Caki2 (cell line): Measurements from ENCODE around the gene FLCN. TPM values are rescaled to one million over a fixed set of nuclear protein-coding genes. Genes with fewer than 3 reads are reported as not detected.
"Not testable (repeated sequence)": the region's sequence is repeated elsewhere in the genome, so short reads cannot be mapped to it uniquely, and the experiment has no call there.

Source experiments
- DNase-seq: peaks from one replicate; pipeline ENCODE4 v3.0.0-alpha.2; 2015; ENCODE audit warnings: low read depth
- in situ Hi-C: cut with HindIII; loops from 2 replicates; pipeline ENCODE4 v1.10.0; 2016; ENCODE audit warnings: low sequenced_read_pairs, low pct_unique_long_range_greater_than_20kb, mixed read lengths
- total RNA-seq: library from RNA; depleted of rRNA; stranded (reverse); fragments of >200 nt; shearing (Covaris generic); gene quantifications from 2 replicates; pipeline ENCODE4 v1.2.3, GENCODE V29; 2014; ENCODE audit warnings: low replicate concordance; rRNA removed

The FLCN gene, protein sequence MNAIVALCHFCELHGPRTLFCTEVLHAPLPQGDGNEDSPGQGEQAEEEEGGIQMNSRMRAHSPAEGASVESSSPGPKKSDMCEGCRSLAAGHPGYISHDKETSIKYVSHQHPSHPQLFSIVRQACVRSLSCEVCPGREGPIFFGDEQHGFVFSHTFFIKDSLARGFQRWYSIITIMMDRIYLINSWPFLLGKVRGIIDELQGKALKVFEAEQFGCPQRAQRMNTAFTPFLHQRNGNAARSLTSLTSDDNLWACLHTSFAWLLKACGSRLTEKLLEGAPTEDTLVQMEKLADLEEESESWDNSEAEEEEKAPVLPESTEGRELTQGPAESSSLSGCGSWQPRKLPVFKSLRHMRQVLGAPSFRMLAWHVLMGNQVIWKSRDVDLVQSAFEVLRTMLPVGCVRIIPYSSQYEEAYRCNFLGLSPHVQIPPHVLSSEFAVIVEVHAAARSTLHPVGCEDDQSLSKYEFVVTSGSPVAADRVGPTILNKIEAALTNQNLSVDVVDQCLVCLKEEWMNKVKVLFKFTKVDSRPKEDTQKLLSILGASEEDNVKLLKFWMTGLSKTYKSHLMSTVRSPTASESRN
- 27.7 and 62.3 TPM in 2 replicates for total RNA-seq

- DNase-seq, result peak; percentile 83
- in situ Hi-C loops, result no loop called here
Measured at GRCh38 chr17:17237026-17237799, at the start of gene FLCN. FLCN (minus strand) TSS chr17:17237168; CDS start chr17:17228137, 9,031 bp downstream.

DNA sequence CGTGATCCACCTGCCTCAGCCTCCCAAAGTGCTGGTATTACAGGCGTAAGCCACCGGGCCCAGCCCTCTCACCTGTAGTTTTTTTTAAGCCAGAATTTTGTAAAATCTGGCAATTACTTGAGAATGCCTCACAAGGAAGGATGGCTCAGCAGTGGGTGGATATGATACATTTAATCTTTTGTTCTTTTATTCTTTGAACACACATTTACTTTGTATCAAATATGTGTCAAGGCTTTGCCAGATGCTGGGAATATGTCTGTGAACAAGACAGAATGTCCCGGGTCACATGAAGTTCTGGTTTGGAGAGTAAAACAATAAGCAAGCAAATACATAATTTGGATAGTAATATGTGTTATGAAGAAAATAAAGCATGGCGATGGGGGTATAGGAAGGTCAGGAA is 49.0 kb upstream of the FLCN start:
- DNase-seq, result no peak
- in situ Hi-C loops, result no loop called here

DNA sequence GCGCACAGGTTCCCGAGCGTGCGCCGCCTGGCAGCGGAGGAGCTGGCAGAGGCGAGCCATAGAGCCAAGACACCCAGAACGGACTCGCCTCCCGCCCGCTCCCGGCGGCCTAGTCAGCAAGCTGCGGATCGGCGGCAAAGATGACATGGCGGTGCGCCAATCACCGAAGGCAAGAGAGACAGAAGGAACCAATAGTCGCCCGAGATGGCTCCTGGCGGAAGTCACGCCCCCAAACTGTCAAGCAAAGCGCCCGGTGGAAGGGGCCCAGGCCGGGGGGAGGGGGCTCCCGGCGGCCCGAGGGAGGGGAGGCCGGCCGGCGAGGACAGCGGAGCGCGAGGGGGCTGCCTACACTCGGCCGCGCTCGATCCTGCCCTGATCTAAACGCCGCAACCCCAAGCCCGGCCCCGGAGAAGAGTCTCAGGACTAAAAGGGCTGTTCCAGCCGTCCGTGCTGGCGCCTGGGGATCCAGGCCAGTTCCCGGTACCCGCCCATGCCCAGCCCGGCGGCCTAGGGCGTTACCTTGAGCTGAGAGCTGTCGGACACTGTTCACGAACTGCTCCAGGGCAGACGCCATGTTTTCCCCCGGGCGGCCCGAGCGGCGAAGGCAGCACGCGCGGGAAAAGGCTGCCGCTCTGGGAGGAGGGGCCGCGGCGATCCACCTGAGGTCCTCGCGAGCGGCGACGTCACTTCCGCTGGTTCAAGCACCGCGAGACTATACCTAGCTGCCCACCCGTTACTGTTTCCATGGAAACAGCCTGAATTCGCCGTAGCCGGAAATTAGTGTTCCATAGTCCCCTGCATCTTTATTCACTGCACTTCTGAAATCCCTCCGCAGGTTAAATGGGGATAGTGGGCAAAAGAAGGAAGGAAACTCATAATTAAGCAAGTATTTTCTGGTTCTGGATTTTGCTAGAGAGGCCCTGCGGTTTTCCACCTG is 43.9 kb upstream of the FLCN start, which contains the start of gene COPS3:
TSS of gene COPS3 (minus strand) at position 634 of the 937 bp plus-strand sequence. CDS start at position 574, 60 bp downstream.
- in situ Hi-C loops, result no loop called here
- peak; percentile 90 for DNase-seq

DNA sequence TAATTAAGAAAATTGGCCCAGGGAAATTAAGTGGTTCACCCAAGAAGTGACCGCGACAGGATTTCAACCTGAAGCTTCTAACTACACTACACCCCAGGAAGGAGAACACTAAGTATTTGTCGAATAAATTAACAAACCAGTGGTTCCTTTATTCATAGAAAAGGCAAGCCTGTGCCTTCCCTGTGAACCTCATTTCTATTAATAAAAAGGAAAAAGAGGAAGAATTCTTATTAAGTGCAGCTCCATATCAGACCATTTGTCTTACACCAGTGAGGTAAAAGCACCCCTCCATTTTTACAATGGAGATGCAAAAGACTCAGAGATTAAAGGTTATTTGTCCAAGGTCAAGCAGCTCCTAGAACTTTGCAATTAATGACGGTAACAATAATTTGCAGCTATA is 42.3 kb upstream of the FLCN start:
- no peak for DNase-seq
- in situ Hi-C loops, result no loop called here

DNA sequence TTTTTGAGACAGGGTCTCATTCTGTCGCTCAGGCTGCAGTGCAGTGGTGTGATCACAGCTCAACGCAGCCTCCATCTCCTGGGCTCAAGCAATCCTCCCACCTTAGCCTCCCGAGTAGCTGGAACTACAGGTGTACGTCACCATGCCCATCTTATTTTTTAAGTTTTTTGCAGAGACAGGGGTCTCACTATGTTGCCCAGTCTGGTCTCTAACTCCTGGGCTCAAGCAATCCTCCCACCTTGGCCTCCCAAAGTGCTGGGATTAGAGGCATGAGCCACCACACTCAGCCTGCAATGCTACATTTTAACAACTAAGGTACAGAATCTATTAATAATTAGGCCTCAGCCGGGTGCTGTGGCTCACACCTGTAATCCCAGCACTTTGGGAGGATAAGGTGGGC is 40.5 kb upstream of the FLCN start:
- DNase-seq, in situ Hi-C loops: not testable (repeated sequence)

- in situ Hi-C loops, result no loop called here
- no peak for DNase-seq
Measured at GRCh38 chr17:17275971-17276370, 39.0 kb upstream of the FLCN start.

GRCh38 chr17:17269926-17270773 is 33.2 kb upstream of the FLCN start:
- no peak for DNase-seq
- in situ Hi-C loops, result no loop called here

DNA sequence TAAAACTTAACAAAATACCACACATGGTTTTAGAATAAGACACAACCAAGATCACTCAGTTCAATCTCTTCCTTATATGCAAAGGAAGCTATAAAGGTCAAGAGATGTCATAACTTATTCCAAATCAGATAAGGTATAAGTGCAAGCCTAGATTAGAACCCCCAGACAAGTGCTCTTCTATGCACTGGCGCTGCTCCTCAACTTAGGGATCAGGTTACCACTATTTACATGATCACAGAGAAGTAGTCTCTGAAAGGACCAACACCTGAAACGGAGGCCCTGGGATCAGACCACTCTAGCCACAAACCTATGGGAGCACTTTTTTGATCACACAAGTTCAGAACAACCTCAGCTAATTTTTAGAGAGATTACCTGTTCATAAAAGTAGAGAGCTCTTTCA is 27.5 kb upstream of the FLCN start:
- no peak for DNase-seq
- in situ Hi-C loops, result no loop called here

- in situ Hi-C loops, result no loop called here
- no peak for DNase-seq
Measured at GRCh38 chr17:17258998-17259397, 22.0 kb upstream of the FLCN start.

GRCh38 chr17:17258011-17258410 is 21.0 kb upstream of the FLCN start:
- DNase-seq, result no peak
- in situ Hi-C loops, result no loop called here

- no peak for DNase-seq
- in situ Hi-C loops, result no loop called here
Measured at GRCh38 chr17:17256316-17256715, 19.3 kb upstream of the FLCN start.

- in situ Hi-C loops, DNase-seq: not testable (repeated sequence)
Measured at GRCh38 chr17:17255689-17256088, 18.7 kb upstream of the FLCN start.

- in situ Hi-C loops, result no loop called here
- no peak for DNase-seq
Measured at GRCh38 chr17:17254036-17254435, 17.1 kb upstream of the FLCN start.

GRCh38 chr17:17253406-17253805 is 16.4 kb upstream of the FLCN start:
- DNase-seq, result no peak
- in situ Hi-C loops, result no loop called here

DNA sequence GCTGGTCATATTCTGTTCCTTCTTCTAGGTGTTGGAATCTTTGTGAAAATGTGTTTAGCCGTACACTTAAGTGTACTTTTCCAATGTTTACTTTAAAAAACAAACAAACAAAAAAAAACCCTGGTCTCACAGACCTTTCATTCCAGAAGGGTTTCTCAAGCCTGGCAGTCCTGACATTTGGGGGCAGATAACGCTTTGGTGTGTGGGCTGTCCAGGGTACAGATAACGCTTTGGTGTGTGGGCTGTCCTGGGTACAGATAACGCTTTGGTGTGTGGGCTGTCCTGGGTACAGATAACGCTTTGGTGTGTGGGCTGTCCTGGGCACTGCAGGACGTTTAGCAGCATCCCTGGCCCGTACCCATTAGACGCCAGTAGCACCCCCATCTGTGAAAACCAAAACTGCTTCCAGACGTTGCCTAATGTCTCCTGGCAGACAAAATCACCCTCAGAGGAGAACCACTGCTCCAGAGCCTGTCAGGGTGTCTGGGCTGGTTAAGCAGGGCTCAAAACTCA is 15.2 kb upstream of the FLCN start:
- in situ Hi-C loops, result no loop called here
- no peak for DNase-seq

- DNase-seq, result no peak
- in situ Hi-C loops, result no loop called here
Measured at GRCh38 chr17:17246879-17247278, 9.9 kb upstream of the FLCN start.

DNA sequence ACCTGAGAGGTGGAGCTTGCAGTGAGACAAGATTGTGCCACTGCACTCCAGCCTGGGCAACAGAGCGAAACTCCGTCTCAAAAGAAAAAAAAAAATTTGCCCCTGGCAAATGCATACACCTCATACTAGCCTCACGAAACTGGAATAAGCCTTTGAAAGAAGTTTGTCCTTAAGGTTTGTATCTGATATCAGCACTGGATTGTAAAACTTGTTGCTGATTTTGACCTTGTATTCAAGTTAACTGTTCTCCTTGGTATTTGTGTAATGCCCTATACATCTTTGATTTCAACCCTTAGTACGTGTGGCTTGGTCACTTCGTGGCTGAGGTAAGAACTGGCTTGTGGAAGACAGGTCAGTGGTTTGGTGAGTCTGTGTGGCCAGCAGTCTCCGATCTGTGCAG is 6.2 kb upstream of the FLCN start:
- DNase-seq, result no peak
- in situ Hi-C loops, result no loop called here
